ENCODE results near the gene KCND2.

The KCND2 gene

DNA sequence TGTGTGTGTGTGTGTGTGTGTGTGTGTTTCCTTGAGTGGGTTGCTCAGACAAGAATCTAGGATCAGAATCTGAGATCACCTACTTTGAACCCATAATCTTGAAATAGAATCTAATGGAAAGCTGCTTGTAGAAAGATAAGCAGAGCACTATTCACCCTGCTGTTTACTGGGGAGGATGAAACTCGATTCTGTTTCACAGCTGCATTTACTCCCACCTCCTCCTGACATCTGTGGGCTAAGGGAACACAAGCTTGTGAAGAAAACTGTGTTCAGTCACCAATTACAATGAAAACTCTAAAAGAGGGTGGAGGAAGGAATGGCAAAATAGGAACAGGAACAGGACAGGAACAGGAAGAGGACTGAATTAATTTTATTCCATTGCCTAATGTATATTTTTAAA, 315.4 kb downstream of the KCND2 start:
- TF ChIP-seq, protein P1, sequence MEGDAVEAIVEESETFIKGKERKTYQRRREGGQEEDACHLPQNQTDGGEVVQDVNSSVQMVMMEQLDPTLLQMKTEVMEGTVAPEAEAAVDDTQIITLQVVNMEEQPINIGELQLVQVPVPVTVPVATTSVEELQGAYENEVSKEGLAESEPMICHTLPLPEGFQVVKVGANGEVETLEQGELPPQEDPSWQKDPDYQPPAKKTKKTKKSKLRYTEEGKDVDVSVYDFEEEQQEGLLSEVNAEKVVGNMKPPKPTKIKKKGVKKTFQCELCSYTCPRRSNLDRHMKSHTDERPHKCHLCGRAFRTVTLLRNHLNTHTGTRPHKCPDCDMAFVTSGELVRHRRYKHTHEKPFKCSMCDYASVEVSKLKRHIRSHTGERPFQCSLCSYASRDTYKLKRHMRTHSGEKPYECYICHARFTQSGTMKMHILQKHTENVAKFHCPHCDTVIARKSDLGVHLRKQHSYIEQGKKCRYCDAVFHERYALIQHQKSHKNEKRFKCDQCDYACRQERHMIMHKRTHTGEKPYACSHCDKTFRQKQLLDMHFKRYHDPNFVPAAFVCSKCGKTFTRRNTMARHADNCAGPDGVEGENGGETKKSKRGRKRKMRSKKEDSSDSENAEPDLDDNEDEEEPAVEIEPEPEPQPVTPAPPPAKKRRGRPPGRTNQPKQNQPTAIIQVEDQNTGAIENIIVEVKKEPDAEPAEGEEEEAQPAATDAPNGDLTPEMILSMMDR (IDR thresholded peaks at IDR 0.05), result no peak

DNA sequence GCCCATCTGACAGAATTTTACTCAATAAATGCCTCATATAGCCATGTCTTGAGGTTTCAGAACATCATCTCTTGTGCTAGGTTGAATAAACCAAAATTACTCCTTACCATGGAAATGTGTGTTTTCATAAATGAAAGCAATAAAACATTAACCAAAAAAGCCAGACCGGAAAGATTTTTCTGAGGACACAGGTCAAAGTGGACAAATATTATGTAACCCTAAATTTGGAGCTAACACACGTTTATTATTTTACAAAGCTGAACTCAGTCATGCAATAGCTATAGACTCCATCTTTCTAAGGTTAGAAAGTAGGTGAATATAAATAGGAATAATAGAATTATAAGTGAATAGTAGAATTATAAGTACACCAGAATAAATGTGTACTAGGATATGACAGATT, 315.9 kb downstream of the KCND2 start:
- TF ChIP-seq, protein P1 (IDR thresholded peaks at IDR 0.05), result no peak

DNA sequence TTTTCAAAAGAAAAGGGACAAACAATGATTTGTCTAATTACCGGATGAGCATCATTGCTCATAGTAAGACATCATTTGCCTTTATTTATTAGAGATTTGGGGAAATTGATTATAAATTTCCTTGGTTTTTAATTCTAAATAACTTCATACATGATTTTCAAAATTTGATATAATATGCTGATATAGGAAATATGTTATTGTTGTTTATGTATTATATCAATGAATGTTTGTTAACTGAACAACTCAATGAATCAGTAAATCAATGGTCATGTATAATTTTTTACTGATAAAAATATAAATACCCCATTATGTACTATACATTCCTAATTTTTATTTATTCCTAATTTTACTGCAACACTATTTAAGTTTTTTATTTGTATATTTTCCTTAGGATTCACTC, 327.6 kb downstream of the KCND2 start:
- TF ChIP-seq, protein P1 (IDR thresholded peaks at IDR 0.05), result no peak

DNA sequence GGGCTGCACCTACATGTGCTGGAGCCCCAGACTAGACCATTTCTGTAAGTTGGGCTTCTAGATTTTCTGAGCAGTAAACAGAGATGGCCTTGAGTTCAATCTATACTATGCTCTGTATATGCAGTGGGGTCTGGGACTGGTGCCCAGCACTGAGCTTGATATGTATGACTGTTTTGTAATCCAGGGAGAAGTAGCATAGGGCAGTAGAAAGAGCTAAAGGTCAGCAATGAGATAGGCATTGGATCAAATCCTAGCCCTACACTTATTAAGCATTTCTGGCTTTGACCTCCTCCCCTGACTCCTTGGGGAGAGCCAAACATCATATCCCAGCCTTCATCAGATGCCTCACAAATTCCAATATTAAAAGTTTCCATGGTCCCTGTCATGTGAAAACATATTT, 330.4 kb downstream of the KCND2 start:
- TF ChIP-seq, protein P1 (IDR thresholded peaks at IDR 0.05), result no peak

DNA sequence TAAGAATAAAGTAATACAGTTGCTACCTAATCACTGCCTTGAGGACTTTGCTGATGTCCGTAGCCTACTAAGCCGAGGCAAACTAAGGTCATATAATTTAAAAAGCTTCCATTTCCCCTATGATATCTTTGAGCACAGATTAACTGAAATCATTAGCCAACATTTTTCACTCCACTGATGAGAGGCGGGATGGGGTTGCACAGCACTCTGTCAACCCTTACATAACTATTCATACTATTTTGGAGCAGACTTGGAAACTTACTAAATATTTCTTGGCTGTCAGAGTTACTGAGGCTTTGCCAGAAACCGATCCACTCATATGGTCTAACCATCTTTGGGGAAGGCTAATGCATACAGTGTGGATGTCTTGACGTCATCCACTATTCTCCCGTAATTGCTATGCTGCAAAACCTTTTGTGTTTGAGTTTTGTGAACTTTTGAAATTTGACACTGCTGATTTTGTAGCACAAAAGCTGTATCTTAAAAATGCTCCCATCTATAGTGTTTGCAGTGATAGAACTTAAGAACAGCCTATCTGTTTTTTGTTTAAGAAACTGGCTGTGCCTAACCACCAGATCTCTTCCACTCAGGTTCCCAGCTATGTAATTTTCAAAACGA, 336.3 kb downstream of the KCND2 start:
- TF ChIP-seq, protein P1 (IDR thresholded peaks at IDR 0.05), result no peak

DNA sequence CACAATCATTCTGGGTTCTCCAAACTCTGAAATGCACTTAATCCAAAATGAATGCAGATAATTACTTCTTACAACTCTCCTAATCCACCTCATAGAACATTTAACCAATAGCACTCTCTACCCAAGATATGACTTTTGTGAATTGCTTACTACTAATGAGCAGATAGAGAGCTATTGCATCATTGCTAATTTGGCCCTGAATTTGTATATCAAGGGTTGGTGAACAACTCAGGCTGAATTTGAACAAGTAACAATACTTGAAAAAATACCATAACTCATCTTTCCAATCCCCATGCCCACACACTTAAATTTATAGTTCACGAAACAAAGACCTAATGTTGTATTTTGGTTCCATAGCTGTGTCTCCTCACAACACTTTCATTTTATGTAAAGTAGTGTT, 339.0 kb downstream of the KCND2 start:
- TF ChIP-seq, protein P1 (IDR thresholded peaks at IDR 0.05), result no peak

DNA sequence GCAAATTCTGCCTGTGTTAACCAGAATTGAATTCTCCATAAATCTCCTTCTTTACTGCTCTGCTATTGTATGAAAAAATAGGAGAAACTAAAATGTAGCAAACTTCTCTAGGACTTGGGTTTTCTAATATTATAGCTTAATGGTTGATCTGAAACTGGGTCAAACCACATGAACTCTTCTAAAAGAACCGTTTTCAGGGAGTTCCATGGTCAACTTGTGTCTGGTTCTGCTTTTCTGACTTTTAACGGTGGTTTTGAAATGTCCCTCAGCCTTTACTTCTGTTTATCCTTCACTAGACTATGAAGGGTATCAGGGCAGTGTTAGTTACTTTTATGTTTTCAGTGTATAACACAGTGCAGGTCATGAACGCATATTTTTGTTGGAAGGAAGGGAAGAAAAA, 342.7 kb downstream of the KCND2 start:
- TF ChIP-seq, protein P1 (IDR thresholded peaks at IDR 0.05), result no peak

DNA sequence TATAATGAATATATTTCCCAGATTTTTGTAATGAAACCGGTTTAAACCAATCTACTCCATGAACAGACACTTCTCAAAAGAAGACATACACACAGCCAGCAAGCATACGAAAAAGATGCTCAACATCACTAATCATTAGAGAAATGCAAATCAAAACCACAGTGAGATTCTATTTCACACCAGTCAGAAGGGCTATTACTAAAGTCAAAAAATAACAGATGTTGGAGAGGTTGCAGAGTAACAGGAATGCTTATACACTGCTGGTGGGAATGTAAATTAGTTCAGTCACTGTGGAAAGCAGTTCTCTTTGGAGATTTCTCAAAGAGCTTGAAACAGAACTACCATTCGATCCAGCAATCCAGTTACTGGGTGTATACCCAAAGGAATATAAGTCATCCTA, 344.3 kb downstream of the KCND2 start:
- TF ChIP-seq, protein P1 (IDR thresholded peaks at IDR 0.05), result no peak
